ENCODE measurements around the gene DOC2A.

The DOC2A gene

GRCh38 chr16:30010844-30011713 is at the start of gene DOC2A:
Gene DOC2A, minus strand, starts transcription at chr16:30011027. Its CDS starts 805 bp downstream, at chr16:30010222.
- H3K27ac ChIP-seq (ENCODE audit: extremely low read depth, low read depth, low read length): no peak within 1 kb of the TSS; the same call in 1 of the 2 replicates
- no peaks in the 10 kb centered on the region for H3K9me3 ChIP-seq (ENCODE audit: control insufficient read depth, insufficient read depth, low read depth, low read length)
- peak within 1 kb of the TSS; percentile 50 for H3K4me3 ChIP-seq (ENCODE audit: low read depth, low read length)
- peaks cover 0 to 8% of the 10 kb centered on the region in 2 experiments; a peak in 1 of 3 replicates for H3K36me3 ChIP-seq (ENCODE audit: control insufficient read depth in 2 of 2, insufficient read depth in 1 of 2, low read length in 2 of 2)
- ChIA-PET POLR2A (interaction anchor here (0.5 to 0.7 kb wide), 5 partner anchors 15 to 768 kb away, joined by 3 to 4 read pairs (median 3); partner anchors contain the start of genes HIRIP3, INO80E and PAGR1), CTCF (interaction anchor here (1.2 kb wide), 1 partner anchor 11 kb away, joined by 4 read pairs; no protein-coding TSS in a partner anchor)
- H3K4me1 ChIP-seq (ENCODE audit: control insufficient read depth, insufficient read depth, low read length): no peaks in the 10 kb centered on the region
- peak; percentile 53; the same call in 1 of the 2 replicates for TF ChIP-seq HIC1 (tag by site-specific recombination; IDR thresholded peaks at IDR 0.05)
- 0 out of 2 replicates have a peak, but pooled peaks have one; percentile 4 for TF ChIP-seq ZNF146 (tag by site-specific recombination; IDR thresholded peaks at IDR 0.05)
- TF ChIP-seq ZNF335 (tag by site-specific recombination; conservative IDR thresholded peaks at IDR 0.05): peak; percentile 86
- 0 out of 2 replicates have a peak, but pooled peaks have one; percentile 3 for TF ChIP-seq KLF9 (tag by site-specific recombination; IDR thresholded peaks at IDR 0.05; ENCODE audit: low read depth)
- TF ChIP-seq ZNF174 (tag by site-specific recombination; IDR thresholded peaks at IDR 0.05): no peak
- TF ChIP-seq ZBTB17 (tag by site-specific recombination; IDR thresholded peaks at IDR 0.05): peak; percentile 99
- TF ChIP-seq ZNF2 (tag by site-specific recombination; IDR thresholded peaks at IDR 0.05): 0 out of 2 replicates have a peak, but pooled peaks have one; percentile 12
- TF ChIP-seq SCRT1 (tag by site-specific recombination; IDR thresholded peaks at IDR 0.05; ENCODE audit: borderline replicate concordance): peak; percentile 95
- TF ChIP-seq PATZ1 (tag by site-specific recombination; IDR thresholded peaks at IDR 0.05): peak; percentile 46
- TF ChIP-seq ZNF768 (tag by site-specific recombination; IDR thresholded peaks at IDR 0.05): no peak
- TF ChIP-seq ZXDB (tag by site-specific recombination; IDR thresholded peaks at IDR 0.05): peak; percentile 54; the same call in 1 of the 2 replicates
- TF ChIP-seq ZBTB26 (tag by site-specific recombination; optimal IDR thresholded peaks at IDR 0.05): peak; percentile 100
- peak; percentile 48; the same call in 1 of the 2 replicates for TF ChIP-seq ZNF561 (tag by site-specific recombination; IDR thresholded peaks at IDR 0.05; ENCODE audit: borderline replicate concordance)
- peak; percentile 40; the same call in 1 of the 2 replicates for TF ChIP-seq KLF1 (tag by site-specific recombination; IDR thresholded peaks at IDR 0.05)
- TF ChIP-seq ZNF391 (tag by site-specific recombination; IDR thresholded peaks at IDR 0.05; ENCODE audit: borderline replicate concordance, low read depth): no peak
- peak; percentile 8; the same call in 1 of the 2 replicates for TF ChIP-seq ZBTB20 (tag by site-specific recombination; IDR thresholded peaks at IDR 0.05)
- no peak for TF ChIP-seq ZNF704 (tag by site-specific recombination; IDR thresholded peaks at IDR 0.05)
- 0 out of 2 replicates have a peak, but pooled peaks have one; percentile 7 for TF ChIP-seq ZBTB8A (tag by site-specific recombination; IDR thresholded peaks at IDR 0.05)
- peak; percentile 91 for TF ChIP-seq ZNF18 (tag by site-specific recombination; IDR thresholded peaks at IDR 0.05)
- 0 out of 2 replicates have a peak, but pooled peaks have one; percentile 36 for TF ChIP-seq SP3 (tag by site-specific recombination; IDR thresholded peaks at IDR 0.05)
- 0 out of 2 replicates have a peak, but pooled peaks have one; percentile 57 for TF ChIP-seq KLF17 (tag by site-specific recombination; IDR thresholded peaks at IDR 0.05)
- TF ChIP-seq ZSCAN4 (tag by site-specific recombination; IDR thresholded peaks at IDR 0.05): peak; percentile 86
- TF ChIP-seq ZNF514 (tag by site-specific recombination; IDR thresholded peaks at IDR 0.05): no peak
- TF ChIP-seq ZNF366 (tag by site-specific recombination; conservative IDR thresholded peaks at IDR 0.05): no peak
- peak; percentile 86 for TF ChIP-seq ZFP3 (tag by site-specific recombination; IDR thresholded peaks at IDR 0.05; ENCODE audit: low read depth)
